Activated CD4-positive, CD25-positive, alpha-beta regulatory T cell treated with anti-CD3 and anti-CD28 coated beads, Interleukin-2, amount 50 U/mL, for 24 hours (primary cell): ENCODE measurements around the gene AFAP1.

Experiments used
- ATAC-seq, 2 donors: fragments of 150-1000 bp; cut with Tn5 transposase; one replicate each; pipeline ENCODE4 v1.10.0; 2021; ENCODE audit warnings: mild to moderate bottlenecking in 1 of 2, moderate library complexity in 1 of 2

AFAP1 gene

GRCh38 chr4:7801641-7802040, 138.0 kb downstream of the AFAP1 start:
- no peak for ATAC-seq

GRCh38 chr4:7801001-7801400, 138.7 kb downstream of the AFAP1 start:
- ATAC-seq, result no peak

GRCh38 chr4:7800410-7800809, 139.3 kb downstream of the AFAP1 start:
- ATAC-seq, result no peak

GRCh38 chr4:7799736-7800135, 139.9 kb downstream of the AFAP1 start:
- ATAC-seq, result no peak

- ATAC-seq, result no peak
These were observed 140.4 kb downstream of the AFAP1 start for GRCh38 chr4:7799306-7799705.

- no peak for ATAC-seq
These were observed 141.3 kb downstream of the AFAP1 start for GRCh38 chr4:7798178-7798995.

GRCh38 chr4:7797330-7797729, 142.3 kb downstream of the AFAP1 start:
- ATAC-seq, result no peak

GRCh38 chr4:7795983-7796382, 143.7 kb downstream of the AFAP1 start:
- no peak for ATAC-seq

GRCh38 chr4:7793186-7793585, 146.5 kb downstream of the AFAP1 start:
- no peak for ATAC-seq

- ATAC-seq, result no peak
These were observed 147.0 kb downstream of the AFAP1 start for GRCh38 chr4:7792616-7793015.

GRCh38 chr4:7790999-7791398, 148.7 kb downstream of the AFAP1 start:
- no peak for ATAC-seq

GRCh38 chr4:7790023-7790422, 149.6 kb downstream of the AFAP1 start:
- no peak for ATAC-seq

- ATAC-seq, result no peak
These were observed 150.8 kb downstream of the AFAP1 start for GRCh38 chr4:7788694-7789425.

GRCh38 chr4:7788193-7788592, 151.5 kb downstream of the AFAP1 start:
- ATAC-seq, result no peak

GRCh38 chr4:7787681-7788141, 151.9 kb downstream of the AFAP1 start:
- ATAC-seq, result no peak

GRCh38 chr4:7787067-7787466, 152.6 kb downstream of the AFAP1 start:
- no peak for ATAC-seq

- ATAC-seq, result no peak
These were observed 153.1 kb downstream of the AFAP1 start for GRCh38 chr4:7786517-7786916.

GRCh38 chr4:7786040-7786439, 153.6 kb downstream of the AFAP1 start:
- no peak for ATAC-seq

- ATAC-seq, result peak; percentile 47 to 61
These were observed 154.6 kb downstream of the AFAP1 start for GRCh38 chr4:7785017-7785416.

- no peak for ATAC-seq
These were observed 155.4 kb downstream of the AFAP1 start for GRCh38 chr4:7784131-7784870.

GRCh38 chr4:7783541-7783940, 156.1 kb downstream of the AFAP1 start:
- ATAC-seq, result no peak

- peak; percentile 51 to 62 for ATAC-seq
These were observed 156.9 kb downstream of the AFAP1 start for GRCh38 chr4:7782783-7783182.

GRCh38 chr4:7781993-7782392, 157.7 kb downstream of the AFAP1 start:
- ATAC-seq, result no peak
